PC-9 (cell line): ENCODE results near the gene BTBD19.

Experiments used
- EZH2 ChIP-seq: fragments of 200-600 bp; sonication (generic); IDR thresholded peaks from 2 replicates; pipeline ENCODE4 v1.8.0; 2017; ENCODE audit warnings: antibody characterized with exemption, low read depth
- TF ChIP-seq, protein P1 (sequence below): fragments of 200-600 bp; sonication (generic); conservative IDR thresholded peaks from 2 replicates; pipeline ENCODE4 v1.6.1; 2017; ENCODE audit warnings: mixed run types, antibody characterized with exemption, mild to moderate bottlenecking, moderate library complexity

DNA sequence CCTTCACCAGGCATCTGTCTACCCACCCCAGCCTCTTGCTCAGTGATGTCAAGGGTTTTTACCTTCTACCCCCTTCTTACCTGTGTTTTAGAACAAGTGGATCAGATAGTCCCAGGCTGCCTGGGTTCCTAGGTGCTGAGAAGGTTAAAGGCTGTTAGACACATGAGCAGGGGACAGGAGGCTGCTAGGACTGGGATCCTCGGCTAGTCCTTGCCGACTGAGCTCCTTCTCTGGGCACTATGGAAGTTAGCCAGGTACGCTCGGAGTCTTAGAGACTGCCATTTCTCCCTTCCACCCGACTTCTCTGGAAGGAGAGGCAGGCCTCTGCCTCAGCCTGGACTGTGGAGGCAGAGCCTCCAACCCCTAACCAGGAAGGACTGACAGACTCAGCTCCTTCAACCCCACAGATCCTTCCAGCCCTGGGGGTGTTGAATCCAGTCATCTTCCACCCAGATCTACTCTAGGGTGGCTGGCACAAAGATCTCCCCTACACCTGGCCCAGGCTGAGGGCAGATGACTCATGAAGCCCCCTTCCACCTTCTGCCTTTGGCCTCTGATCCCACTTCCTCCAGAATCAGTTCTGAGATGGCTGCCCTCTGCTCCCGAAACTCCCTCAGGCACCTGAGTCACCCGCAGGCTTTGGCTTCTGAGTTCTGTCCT is 1.5 kb upstream of the BTBD19 start, which contains the start of gene DYNLT4:
- TF ChIP-seq, protein P1, sequence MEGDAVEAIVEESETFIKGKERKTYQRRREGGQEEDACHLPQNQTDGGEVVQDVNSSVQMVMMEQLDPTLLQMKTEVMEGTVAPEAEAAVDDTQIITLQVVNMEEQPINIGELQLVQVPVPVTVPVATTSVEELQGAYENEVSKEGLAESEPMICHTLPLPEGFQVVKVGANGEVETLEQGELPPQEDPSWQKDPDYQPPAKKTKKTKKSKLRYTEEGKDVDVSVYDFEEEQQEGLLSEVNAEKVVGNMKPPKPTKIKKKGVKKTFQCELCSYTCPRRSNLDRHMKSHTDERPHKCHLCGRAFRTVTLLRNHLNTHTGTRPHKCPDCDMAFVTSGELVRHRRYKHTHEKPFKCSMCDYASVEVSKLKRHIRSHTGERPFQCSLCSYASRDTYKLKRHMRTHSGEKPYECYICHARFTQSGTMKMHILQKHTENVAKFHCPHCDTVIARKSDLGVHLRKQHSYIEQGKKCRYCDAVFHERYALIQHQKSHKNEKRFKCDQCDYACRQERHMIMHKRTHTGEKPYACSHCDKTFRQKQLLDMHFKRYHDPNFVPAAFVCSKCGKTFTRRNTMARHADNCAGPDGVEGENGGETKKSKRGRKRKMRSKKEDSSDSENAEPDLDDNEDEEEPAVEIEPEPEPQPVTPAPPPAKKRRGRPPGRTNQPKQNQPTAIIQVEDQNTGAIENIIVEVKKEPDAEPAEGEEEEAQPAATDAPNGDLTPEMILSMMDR = no peak
- no peak for TF ChIP-seq EZH2
